Hepatocyte (in vitro differentiated cells): ENCODE measurements around the gene OSBP2.

Source experiments
- EZH2 ChIP-seq: fragments of 200-600 bp; sonication (generic); IDR thresholded peaks from 2 replicates; pipeline ENCODE4 v1.6.1; 2016; ENCODE audit warnings: antibody characterized with exemption, mild to moderate bottlenecking, borderline replicate concordance
- EZH2phosphoT487 ChIP-seq: fragments of 200-600 bp; sonication (generic); IDR thresholded peaks from one replicate; pipeline ENCODE4 v1.6.1; 2018; ENCODE audit warnings: antibody characterized with exemption, mild to moderate bottlenecking, low read depth, moderate library complexity; ENCODE audit not compliant: unreplicated experiment, severe bottlenecking
- TF ChIP-seq, protein P1 (sequence below): fragments of 200-600 bp; sonication (generic); IDR thresholded peaks from 2 replicates; pipeline ENCODE4 v1.5.1; 2016; ENCODE audit warnings: antibody characterized with exemption, mild to moderate bottlenecking; ENCODE audit not compliant: poor library complexity

DNA sequence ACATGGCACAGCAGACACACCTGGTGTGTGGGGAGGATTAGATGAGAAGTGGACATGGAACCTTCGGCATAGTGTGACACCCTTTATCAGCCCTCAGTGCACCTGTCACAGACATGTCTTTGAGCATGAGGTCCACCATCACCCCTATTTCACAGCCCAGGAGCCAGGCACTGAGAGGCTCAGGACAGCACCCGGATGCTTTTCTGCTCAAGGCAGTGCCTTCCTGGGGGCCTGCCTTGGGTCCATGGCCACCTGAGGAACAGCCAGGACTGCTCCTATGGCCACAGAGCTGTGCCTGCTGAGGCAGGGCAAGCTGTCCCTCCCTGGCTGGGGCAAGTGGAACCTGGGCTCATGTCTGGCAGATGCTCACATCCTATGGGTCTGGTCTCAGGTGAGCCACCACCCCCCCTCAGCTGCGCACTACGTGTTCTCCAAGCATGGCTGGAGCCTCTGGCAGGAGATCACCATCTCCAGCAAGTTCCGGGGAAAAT is 198.1 kb downstream of the OSBP2 start:
- TF ChIP-seq, protein P1, sequence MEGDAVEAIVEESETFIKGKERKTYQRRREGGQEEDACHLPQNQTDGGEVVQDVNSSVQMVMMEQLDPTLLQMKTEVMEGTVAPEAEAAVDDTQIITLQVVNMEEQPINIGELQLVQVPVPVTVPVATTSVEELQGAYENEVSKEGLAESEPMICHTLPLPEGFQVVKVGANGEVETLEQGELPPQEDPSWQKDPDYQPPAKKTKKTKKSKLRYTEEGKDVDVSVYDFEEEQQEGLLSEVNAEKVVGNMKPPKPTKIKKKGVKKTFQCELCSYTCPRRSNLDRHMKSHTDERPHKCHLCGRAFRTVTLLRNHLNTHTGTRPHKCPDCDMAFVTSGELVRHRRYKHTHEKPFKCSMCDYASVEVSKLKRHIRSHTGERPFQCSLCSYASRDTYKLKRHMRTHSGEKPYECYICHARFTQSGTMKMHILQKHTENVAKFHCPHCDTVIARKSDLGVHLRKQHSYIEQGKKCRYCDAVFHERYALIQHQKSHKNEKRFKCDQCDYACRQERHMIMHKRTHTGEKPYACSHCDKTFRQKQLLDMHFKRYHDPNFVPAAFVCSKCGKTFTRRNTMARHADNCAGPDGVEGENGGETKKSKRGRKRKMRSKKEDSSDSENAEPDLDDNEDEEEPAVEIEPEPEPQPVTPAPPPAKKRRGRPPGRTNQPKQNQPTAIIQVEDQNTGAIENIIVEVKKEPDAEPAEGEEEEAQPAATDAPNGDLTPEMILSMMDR: no peak
- no peak for TF ChIP-seq EZH2
- TF ChIP-seq EZH2phosphoT487: no peak
